Kasumi-1 (cell line): Measurements from ENCODE around the gene AMPD2.

Experiments used
- DNase-seq, 2 experiments: peaks; one replicate each; lab custom pipeline; 2025; lab: John Stamatoyannopoulos, UW

Gene AMPD2

DNA sequence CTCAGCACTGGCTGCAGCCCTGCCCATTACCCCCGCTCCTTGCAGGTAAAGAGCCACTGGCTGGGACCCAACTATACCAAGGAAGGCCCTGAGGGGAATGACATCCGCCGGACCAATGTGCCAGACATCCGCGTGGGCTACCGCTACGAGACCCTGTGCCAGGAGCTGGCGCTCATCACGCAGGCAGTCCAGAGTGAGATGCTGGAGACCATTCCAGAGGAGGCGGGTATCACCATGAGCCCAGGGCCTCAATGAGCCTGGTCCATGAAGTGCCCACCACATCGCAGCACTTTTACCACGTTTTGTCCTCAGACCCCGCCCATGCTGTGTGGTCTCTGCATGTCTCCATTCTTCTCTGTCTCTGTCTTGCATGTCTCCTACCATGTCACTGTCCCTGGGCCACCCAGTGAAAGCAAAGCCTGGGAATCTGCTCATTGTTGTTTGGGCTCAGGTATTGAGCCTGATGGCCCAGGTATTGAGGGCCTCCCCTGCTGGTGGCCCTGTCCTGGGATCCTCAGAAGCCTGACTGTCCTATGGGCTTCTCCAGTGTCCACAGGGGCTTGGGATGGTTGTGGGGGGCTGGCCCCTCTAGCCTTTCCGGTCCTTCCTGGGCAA lies 11.4 kb downstream of the AMPD2 start:
- DNase-seq: no peak

DNA sequence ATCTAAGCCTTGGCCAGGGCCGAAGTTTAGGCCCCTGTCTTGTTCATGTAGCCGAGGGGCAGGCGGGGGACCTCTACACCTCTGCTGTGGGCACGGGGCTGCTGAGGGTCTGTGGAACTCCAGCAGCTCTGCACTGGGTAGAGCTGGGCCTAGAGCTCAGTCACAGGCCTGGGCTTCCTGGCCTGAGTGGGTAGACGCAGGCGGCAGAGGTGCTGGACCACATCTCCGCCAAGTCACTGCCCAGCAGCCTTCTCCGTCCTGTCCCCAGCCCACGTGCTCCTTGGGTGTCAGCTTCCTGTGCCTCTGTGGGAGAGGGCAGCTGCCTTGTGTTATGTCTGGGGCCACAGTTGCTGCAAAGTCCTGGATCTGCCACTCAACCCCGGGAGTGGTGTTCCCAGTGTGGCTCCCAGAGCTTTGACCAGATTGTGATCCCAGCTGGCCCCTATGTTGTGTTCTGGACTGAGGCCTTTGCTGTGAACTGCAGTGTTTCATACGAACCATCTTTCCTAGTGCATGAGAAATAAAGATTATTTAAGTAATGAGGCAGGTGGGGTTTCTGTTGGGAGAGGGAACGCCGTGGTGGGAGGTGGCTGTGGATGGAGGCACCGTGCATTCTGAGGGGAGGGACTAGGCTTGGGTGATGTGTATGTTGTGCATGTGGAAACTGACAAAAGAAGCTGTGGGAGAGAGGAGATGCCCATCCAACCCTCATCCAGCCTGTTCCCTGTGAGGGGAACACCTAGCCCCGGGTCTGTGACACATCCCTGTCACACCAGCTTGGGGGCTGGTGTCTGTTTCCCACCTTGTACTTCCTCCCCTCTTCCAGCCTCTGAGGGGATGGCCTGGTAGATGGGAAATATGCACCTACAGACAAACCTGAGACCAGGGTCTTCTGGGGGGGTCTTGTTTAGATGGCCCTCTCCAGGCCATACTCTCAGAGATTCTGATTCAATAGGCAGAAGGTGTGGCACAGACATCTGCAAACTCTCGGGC lies 12.2 kb downstream of the AMPD2 start:
- DNase-seq: no peak

DNA sequence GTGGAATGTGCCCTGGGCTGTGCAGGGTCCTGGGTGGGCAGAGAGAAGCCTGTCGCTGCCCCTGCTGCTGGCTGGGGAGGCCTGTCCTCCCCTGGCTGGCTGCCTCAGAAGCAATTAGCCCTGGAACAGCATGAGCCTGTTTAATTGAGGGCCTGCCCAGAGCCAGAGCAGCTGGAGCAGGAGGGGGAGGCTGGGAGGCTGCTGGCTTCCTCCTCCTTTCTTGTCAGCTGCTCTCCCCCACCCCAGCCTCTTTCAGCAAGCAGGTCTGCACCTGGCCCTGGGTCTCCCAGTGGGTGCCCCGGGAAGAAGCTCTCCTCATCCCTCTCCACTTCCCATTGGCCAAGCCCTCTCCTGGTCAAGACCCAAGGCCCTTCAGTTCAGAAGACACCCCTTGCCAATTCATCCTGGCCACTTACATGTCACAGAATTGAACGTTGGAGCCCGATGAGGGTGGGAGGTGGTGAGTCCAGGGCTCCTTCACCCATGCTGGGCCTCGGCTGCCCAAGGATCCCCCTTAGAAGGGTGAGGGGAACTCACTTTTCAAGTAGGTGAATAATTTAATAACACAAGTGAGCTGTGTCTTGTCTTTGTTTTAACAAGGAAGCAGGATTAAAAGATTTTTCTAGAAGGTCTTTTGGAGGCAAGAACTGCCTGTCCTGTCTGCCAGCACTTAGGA lies 13.2 kb downstream of the AMPD2 start:
- DNase-seq: no peak

DNA sequence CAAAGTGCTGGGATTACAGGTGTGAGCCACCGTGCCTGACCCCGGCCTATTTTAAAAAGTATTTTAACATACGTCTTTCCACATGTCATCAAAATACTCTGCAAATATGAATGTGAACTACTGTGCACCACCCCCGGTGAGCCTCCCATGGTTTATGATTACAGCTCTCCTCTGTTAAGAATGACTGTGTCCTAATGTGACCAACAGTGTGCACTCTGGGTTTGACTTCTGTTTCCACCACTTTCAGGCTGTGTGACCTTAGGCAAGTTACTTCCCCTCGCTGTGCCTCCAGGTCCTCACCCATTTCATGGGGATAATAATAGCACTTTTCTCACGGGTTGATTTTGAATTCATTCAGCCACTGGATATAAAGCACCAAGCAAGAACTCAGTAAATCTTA lies 14.7 kb downstream of the AMPD2 start:
- DNase-seq: no peak

DNA sequence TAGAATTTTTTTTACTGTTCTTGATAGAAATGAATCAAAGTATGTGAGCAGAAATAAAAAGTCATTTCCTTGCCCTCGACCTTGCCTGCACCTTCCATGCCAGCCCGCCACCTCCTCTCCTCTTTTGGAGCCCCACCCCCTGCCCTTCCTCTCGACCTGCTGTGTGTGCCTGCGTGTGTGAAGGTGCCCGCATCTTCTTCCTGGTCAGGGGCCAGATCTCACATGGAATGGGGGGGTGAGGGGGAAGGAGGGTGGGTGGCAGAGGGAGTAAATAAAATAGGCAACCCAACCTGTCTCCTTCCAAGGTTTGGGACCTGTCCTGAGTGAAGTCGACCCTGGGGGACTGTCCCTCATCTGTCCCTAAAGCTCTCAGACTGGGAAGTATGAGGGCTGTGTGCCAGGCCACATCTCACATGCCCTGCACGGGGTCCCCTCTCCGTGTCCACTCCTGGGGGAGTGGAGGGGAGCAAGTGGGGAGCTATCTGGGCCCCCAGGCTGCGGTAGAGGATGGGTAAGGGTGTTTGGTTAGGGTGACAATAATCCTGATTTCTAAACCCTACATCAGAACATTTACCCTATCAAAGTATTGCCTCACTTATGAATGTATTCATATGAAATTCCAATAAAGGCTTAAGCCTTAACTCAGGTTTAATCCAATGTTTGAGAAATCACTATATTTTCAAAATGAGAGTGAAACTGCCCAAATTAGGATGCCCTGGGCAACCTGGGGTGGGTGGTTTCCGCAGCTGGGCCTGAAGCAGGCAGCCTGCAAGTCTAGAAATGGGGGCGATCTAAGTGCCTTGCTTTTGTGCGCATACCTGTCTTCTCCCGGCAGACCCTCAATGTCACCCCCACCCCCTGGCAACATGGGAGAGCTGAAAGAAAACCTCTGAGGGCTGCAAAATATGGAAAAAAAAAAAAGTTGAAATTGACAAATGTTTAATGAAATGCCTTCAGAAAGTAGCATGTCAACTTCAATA lies 15.4 kb downstream of the AMPD2 start:
- DNase-seq: no peak

DNA sequence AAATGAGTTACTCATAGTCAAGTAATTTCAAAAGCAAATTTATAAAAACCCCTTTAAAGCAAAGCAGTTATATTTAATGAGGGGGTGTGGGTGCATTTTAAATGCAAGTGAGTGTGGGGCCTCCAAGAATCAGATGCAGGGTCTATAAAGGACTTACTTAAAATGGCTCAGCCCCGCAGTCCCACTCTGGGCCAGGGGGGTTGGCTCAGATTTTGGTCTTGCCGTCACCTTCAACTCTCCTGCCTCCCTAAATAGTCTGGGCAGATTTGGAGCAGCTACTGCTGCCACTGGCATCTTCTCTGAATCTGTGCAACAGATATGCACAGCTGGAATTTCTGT lies 16.2 kb downstream of the AMPD2 start:
- DNase-seq: no peak

DNA sequence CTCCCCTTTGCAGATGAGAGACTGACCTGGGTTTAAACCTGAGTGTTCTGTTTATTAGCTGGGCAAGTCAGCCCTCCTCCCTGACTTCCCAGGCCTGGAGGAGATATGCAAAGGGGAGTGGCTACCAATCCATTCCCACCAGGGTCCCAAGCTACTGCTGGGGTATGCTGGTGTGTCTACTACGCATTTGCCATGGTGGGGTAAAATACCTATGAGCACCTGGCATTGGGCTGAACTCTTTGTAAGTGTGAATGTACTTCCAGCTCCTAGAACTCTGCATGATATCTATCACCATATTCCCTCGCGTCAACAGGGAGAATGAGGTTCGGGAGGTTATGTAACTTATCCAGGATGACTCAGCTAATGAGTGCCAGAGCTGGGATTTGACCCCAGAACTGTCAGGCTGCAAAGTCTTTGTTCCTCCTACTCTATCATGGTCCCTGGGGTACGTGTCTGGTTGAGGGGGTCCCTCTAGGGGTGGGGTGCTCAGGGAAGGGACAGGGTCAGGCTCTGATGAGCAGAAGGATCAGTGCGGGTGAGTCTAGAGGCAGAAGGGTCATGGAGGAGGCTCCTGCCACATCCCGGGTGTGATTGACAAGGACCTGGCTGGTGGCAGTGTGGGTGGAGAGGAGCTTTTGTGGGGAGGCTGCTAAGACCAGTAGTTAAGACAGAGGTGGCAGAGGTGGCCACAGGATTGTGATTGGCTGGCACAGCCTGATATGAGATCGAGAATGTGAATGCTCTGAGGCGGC lies 16.7 kb downstream of the AMPD2 start:
- no peak for DNase-seq

DNA sequence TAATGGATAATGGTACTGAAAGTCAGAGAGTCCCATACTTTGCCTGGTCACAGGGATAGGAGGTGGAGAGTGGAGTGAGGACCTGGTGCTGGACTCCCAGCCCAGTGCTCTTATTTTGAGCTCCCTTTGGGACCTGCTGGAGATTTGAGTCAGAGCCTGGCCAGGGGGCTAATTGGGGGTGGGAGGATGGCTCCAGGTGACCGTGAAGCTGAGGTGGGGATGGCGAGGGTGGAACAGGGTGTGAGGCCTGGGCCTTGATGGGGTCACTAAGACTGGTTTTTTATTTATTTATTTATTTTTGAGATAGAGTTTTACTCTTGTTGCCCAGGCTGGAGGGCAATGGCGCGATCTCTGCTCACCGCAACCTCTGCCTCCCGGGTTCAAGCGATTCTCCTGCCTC lies 17.8 kb downstream of the AMPD2 start:
- no peak for DNase-seq

DNA sequence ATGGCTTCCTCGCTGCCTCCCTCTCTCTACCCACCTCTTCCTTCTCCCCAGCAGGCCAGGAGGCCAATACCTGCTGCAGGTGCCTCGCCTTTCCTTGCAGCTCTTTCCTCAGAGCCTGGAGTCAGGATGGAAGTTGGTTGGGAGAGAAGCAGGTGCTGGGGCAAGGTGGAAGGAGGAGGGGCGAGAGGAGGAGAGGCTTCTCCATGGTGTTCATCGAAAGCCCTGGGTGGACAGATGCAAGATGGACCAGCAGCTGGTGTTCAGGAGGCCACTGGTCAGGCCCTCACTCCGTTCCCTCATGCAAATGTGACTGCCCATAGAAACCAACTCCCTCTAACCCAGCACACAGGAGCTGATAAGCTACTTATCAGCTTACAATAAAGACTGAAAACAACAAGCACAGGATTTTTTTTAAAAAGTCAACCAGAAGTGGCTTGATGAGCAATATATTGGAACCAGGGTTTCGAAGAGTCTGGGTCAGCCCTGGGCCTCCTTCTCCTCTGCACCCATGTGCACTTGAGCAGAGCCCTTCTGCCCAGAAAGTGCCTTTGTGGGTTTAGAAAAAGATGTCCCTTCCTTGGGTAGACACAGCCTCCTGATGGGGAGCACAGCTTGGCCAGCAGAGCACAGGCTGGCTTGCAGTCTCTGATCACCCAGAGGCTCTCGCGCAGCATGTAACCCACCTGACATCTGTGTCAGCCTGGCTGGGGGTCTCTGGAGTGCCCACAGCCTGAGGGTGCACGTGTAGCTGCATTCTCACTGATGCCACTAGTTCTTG lies 19.6 kb downstream of the AMPD2 start:
- DNase-seq: no peak

DNA sequence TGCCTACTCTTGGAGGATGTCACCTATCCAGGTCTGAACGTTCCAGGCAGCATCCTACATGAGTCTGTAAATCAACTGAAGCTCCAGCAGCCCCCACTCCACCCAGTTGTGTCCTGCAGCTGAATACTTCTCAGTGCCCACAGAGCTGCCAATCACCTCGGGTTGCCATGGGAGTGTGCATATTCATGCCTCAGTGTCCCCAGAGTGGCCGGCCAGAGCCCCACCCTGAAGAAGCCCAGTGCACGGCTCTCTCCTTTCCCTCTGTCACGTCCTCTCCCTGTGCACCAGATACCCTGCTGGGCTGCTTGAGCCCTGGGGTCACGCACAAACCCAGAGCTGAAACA lies 20.2 kb downstream of the AMPD2 start:
- DNase-seq: no peak

DNA sequence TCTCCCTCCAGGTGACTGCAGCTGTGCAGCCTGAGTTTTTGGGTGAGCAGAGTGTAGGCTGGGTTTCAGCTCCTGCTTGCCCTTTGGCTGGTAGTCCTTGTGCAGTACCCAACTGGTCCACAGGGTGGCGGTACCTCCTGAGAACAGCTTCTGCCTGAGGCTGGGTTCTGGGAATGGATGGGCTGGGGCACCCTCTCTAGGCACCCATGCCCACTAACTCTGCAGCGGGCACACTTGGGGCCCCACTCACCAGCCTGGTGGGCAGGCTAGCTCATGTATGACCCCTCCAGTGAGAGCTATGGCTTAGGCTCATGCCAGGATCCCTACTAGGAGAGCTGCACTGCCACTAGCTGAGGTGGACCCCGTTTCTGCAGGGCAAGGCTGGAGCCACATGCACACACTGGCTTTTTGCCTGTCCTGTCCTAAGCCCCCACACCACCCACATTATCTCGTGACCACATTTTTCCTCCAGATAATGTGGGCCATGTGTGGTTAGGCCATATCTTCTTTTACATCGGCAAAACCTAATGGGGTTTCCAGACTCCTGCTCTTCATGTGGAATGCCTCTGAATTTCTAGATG lies 20.7 kb downstream of the AMPD2 start:
- peak; percentile 76 for DNase-seq

DNA sequence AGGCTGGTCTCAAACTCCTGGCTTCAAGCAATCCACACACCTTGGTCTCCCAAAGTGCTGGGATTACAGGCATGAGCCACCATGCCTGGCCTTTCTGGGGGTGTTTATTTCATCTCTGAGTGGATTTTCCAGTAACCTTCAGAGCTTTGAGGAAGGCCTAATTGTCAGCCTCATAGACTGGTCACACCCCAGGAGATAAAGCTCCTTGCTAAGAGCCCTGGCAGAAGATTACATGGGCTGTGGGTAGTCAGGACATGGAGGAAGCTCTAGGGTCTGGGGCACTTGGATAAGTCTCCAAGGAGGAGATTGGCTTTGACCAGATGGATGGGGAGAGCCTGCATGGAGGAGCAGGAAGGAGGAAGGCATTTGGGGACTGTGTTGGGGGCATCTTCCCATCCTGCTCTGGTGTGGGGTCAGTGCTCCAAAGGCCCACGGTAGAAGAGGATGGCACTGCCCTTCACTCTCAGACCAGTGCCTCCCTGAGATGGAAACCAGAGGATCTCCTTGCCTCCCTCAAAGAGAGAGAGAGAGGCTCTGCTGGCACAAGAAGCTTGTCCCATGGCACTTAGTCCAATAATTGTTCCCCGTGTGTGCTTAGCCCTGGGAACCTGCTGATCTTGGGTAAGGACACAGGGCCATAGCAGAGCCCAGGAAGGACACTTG lies 21.6 kb downstream of the AMPD2 start:
- DNase-seq: no peak

DNA sequence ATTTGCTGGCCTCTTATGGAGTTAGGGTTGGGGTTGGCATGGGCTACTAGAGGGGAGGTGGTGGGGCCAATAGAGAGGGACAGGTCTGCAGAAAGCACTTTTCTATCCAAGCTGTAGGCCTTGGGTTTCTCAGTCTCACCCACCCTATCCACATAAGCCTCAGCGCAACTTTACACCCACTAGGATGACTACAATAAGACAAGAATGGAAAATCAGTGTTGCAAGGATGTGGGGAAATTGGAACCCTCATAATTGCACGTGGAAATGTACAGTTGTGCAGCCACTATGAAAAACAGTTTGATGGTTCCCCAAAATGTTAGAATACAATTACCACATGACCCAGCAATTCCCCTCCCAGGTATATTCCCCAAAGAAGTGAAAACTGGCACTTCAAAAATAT lies 22.2 kb downstream of the AMPD2 start:
- DNase-seq: no peak

DNA sequence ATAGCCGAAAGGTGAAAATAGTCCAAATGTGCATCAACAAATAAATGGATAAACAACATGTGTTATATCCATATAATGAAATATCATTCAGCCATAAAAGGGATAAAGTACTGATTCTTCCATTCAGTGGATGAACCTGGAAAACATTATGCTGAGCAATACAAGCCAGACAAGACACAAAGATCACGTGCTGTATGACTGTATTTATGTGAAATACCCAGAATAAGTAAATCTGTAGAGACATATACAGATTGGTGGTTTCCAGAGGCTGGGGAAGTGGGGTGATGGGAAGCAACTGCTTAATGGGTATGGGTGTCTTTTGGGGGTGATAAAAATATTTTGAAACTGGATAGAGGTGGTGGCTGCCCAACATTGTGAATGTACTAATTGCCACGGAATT lies 23.0 kb downstream of the AMPD2 start:
- no peak for DNase-seq

DNA sequence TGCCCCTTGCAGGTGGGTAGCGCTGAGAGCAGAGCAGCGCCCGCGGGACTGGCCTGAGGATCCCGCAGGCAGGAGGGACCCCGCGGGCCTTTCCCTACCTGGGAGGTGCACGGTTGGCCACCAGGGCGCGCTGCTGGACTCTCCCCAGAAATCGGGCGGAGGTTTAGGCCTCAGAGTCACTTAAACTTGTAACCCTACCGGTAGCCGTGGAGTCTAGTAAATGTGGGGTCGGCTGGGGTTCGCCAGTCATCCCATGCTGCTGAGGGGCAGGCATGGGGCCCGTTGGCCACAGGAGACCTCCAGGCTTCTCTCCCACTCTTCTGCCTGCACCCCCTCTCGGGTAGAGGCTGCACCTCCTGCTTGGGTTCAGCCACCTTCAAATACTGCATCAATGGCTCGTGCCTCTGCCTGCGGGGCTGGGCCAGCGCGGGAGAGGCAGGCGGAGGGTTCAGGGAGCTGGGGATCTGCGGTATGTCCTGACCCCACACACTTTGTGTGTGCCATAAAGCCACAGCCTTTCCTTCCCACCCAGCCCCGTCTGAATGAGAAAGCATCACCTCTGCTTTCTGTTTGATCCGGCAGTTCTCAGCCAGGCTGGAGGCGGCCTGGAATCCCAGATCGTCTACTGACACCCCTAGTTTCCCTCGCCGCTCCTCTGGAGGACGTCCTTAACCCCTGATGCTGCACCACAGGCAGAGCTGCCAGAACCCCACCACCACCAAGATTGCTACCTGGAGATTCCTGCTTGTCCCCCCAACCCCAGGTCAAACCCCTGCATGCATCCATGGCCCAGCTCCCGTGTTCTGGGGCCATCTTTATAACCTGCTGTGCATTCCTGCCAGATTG lies 24.0 kb downstream of the AMPD2 start:
- peak; percentile 76 to 88 for DNase-seq

DNA sequence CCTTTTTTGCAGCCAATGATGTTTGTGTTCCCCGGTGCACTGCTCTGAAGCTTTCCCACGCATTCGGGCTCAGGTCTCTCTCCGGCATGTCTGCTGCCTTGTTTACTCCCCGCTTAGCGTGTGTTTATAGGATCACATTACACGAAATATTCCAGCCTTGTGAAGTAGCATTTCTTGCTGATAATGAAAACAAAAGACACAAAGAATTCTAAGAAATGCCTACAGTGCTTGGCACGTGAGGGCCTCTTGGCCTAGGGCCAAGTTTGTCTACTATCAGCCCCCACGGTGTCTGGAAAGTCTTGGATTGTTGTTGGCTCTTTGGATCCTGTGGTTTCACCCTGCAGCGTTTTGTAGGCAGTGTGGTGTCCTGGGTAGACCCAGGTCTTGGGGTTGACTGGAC lies 25.0 kb downstream of the AMPD2 start:
- no peak for DNase-seq

DNA sequence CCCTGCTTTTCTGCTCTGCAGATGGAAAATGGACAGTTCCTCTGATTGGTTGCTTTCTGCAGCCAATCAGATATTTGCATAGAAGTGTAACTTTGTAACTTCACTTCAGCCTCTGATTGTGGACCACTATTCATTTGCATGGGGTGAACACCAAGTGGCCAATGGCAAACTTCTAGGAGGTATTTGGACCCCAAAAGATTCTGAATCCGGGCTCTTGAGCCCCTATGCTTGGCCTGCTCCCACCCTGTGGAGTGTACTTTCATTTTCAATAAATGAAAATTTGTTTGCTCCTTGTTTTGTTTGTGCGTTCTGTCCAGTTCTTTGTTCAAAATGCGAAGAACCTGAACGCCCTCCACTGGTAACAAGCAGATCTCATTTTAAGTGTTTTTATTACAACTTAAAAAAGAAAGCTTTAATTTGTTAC lies 29.9 kb downstream of the AMPD2 start:
- peak; percentile 59 to 68 for DNase-seq

DNA sequence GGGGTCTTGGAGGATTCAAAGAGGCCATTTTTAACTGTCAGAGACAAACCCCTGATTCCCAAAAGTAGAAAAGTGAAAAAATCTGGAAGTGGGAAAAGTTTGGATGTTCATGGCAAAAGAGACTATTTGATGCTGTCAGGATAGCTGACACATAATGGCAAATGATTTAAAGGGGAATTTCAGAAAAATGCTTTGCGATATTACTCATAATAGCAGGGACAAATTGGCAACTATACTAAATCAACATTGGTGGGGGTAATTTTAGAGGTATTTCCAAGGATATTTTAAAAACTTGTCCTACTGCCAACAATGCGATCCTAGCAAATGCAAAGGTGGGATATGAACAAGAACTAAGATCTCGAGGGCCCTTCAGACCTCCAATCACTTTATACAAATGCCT lies 31.0 kb downstream of the AMPD2 start:
- DNase-seq: no peak

DNA sequence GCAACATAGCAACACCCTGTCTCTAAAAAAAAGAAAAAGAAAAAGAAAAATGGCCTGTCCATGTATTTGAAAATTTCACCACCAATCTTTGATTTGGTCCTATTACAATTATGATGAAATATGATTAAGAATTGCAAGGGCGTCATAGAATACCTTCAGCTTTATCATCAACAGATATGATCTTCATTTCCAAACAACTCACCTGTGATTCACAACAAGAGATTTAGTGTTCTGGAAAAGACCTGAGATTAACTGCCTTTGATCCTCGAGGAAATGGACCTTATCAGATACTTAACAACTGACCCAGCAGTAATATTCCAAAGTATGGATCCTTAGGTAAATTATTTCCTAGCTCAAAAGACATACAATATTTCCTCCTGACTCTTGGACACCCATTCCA lies 32.8 kb downstream of the AMPD2 start:
- no peak for DNase-seq
